ENCODE measurements around the gene SLC6A18. TPM values are rescaled to one million over a fixed set of nuclear protein-coding genes. Genes with fewer than 3 reads are reported as not detected.

The SLC6A18 gene
- total RNA-seq, 4 donors from 2014 or later: not detected

- H3K4me3 ChIP-seq: no peak overlapping the region
- 80% methylated on average over 1 of the region's 1 CpG; no CpG with 5 or more reads in 1 of the 2 donors for WGBS, 2 donors (ENCODE audit: low coverage in 1 of 2)
- H3K27ac ChIP-seq: no peak overlapping the region
- peaks cover 0 to 29% (median 0%) of the 10 kb centered on the region in 3 donors for H3K9me3 ChIP-seq
- no peak for ATAC-seq
- no peaks in the 10 kb centered on the region for H3K36me3 ChIP-seq
- H3K27me3 ChIP-seq: peaks cover 44% of the 10 kb centered on the region
- H3K4me1 ChIP-seq: no peaks in the 10 kb centered on the region
- no peak for TF ChIP-seq POLR2A (IDR thresholded peaks at IDR 0.05)
- no peak for TF ChIP-seq EP300 (IDR thresholded peaks at IDR 0.05)
- TF ChIP-seq POLR2AphosphoS5 (IDR thresholded peaks at IDR 0.05): no peak
- TF ChIP-seq CTCF (IDR thresholded peaks at IDR 0.05): no peak
Measured at GRCh38 chr5:1235838-1236237, 10.7 kb downstream of the SLC6A18 start.

GRCh38 chr5:1239505-1240251 lies 14.5 kb downstream of the SLC6A18 start:
- H3K36me3 ChIP-seq: no peaks in the 10 kb centered on the region
- no peak overlapping the region for H3K27ac ChIP-seq
- H3K4me1 ChIP-seq: no peaks in the 10 kb centered on the region
- no peak for ATAC-seq
- peaks cover 32% of the 10 kb centered on the region for H3K27me3 ChIP-seq
- no peak overlapping the region for H3K4me3 ChIP-seq
- peaks cover 0 to 23% (median 0%) of the 10 kb centered on the region in 3 donors for H3K9me3 ChIP-seq
- TF ChIP-seq CTCF (IDR thresholded peaks at IDR 0.05) (no peak), POLR2AphosphoS5 (IDR thresholded peaks at IDR 0.05) (no peak), EP300 (IDR thresholded peaks at IDR 0.05) (no peak), POLR2A (IDR thresholded peaks at IDR 0.05) (no peak)
- WGBS, 2 donors (ENCODE audit: low coverage in 1 of 2): 83 to 86% methylated on average over 7 to 10 of the region's 22 CpGs

- no peak overlapping the region for H3K4me3 ChIP-seq
- no peak for ATAC-seq
- H3K27me3 ChIP-seq: peaks cover 33% of the 10 kb centered on the region
- no peaks in the 10 kb centered on the region for H3K36me3 ChIP-seq
- no peaks in the 10 kb centered on the region for H3K4me1 ChIP-seq
- WGBS, 2 donors (ENCODE audit: low coverage in 1 of 2): 79% methylated on average over 12 of the region's 29 CpGs; no CpG with 5 or more reads in 1 of the 2 donors
- H3K9me3 ChIP-seq: peaks cover 0 to 13% (median 0%) of the 10 kb centered on the region in 3 donors
- H3K27ac ChIP-seq: no peak overlapping the region
- no peak for TF ChIP-seq CTCF (IDR thresholded peaks at IDR 0.05)
- TF ChIP-seq EP300 (IDR thresholded peaks at IDR 0.05): no peak
- no peak for TF ChIP-seq POLR2AphosphoS5 (IDR thresholded peaks at IDR 0.05)
- TF ChIP-seq POLR2A (IDR thresholded peaks at IDR 0.05): no peak
Measured at GRCh38 chr5:1240496-1241260, 15.5 kb downstream of the SLC6A18 start.

GRCh38 chr5:1241509-1242080 lies 16.4 kb downstream of the SLC6A18 start:
- Histone ChIP-seq H3K9me3 (peaks cover 0 to 4% (median 0%) of the 10 kb centered on the region in 3 donors), H3K27ac (no peak overlapping the region), H3K4me1 (peaks cover 0 to under 1% (median 0%) of the 10 kb centered on the region in 3 donors), H3K27me3 (peaks cover 42% of the 10 kb centered on the region), H3K4me3 (no peak overlapping the region), H3K36me3 (no peaks in the 10 kb centered on the region)
- TF ChIP-seq POLR2AphosphoS5 (IDR thresholded peaks at IDR 0.05) (no peak), POLR2A (IDR thresholded peaks at IDR 0.05) (no peak), EP300 (IDR thresholded peaks at IDR 0.05) (no peak), CTCF (IDR thresholded peaks at IDR 0.05) (no peak)
- ATAC-seq: no peak
- WGBS, 2 donors (ENCODE audit: low coverage in 1 of 2): 60 to 80% methylated on average over 1 to 10 of the region's 22 CpGs

Measured in gastroesophageal sphincter (tissue), 4 donors.